ENCODE data around the gene DLX6. TPM values are rescaled to one million over a fixed set of nuclear protein-coding genes. Genes with fewer than 3 reads are reported as not detected.

Gene DLX6
- total RNA-seq, 4 donors from 2014 or later: not detected

DNA sequence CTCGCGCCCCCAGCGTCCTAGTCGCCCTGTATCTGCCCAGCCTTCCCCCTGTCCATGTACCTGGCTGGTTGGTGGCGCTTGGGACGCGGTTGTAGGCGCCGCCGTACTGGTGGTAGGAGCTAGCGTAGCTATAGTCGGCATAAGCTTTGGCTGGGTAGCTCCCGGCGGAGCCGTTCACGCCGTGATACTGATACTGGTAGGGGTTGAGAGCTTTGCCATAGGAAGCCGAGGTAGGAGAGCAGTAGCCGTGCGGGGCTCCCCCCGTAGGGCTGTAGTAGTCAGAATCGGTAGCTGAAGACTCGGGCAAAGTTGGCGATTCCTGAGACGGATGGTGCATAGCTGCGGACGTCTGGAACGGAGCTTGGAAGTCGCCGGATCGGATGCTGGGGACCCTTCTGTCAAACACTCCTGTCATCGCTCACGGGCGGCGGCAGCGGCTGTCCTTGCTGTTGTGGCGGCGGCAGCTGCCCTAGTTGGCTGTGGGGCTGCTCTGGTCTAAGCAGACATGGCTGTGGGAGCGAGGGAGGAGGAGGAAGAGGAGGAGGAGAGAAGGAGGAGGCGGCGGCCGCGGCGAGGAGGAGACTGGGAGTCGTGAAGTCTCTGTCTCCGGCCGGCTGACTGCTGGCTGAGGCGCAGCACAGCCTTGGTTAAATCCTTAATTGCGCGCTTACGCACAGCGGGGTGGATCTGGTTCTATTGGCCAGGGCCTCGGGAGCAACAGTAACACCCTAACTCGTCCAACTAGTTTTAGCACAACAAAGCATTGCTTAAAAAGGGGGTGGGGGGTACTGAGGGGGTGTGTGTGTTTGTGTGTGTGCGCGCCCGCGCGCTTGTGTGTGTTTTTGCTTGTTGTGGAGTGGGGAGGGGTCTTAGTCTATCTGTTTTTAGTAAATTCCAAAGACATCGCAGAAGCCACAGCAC lies 19.1 kb downstream of the DLX6 start, which contains the start of gene DLX5:
DLX5 (minus strand) TSS at position 623 of the 921 bp plus-strand sequence; CDS start at position 415, 208 bp downstream.
- DNase-seq: no peak
- ATAC-seq: peak; percentile 21 to 28
- TF ChIP-seq, protein P1, sequence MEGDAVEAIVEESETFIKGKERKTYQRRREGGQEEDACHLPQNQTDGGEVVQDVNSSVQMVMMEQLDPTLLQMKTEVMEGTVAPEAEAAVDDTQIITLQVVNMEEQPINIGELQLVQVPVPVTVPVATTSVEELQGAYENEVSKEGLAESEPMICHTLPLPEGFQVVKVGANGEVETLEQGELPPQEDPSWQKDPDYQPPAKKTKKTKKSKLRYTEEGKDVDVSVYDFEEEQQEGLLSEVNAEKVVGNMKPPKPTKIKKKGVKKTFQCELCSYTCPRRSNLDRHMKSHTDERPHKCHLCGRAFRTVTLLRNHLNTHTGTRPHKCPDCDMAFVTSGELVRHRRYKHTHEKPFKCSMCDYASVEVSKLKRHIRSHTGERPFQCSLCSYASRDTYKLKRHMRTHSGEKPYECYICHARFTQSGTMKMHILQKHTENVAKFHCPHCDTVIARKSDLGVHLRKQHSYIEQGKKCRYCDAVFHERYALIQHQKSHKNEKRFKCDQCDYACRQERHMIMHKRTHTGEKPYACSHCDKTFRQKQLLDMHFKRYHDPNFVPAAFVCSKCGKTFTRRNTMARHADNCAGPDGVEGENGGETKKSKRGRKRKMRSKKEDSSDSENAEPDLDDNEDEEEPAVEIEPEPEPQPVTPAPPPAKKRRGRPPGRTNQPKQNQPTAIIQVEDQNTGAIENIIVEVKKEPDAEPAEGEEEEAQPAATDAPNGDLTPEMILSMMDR (IDR thresholded peaks at IDR 0.05 in 4 of 5, conservative IDR thresholded peaks at IDR 0.05 in 1 of 5): no peak
- TF ChIP-seq POLR2A (IDR thresholded peaks at IDR 0.05): no peak
- intact Hi-C loops (cut with DNase I; ENCODE audit: low total_unique reads): no loop called here
- in situ Hi-C loops (cut with MboI; ENCODE audit: low sequenced_read_pairs in 4 of 4): loop anchor here (5.0 to 25.0 kb wide), 6 partner anchors 947 to 1262 kb away; partner anchors contain the start of gene DYNC1I1 (in 1 of the 4)
- Histone ChIP-seq H3K4me3 (peak within 1 kb of the TSS; percentile 9 to 45 (median 42)), H3K4me1 (peaks cover 23 to 25% of the 10 kb centered on the region in 2 donors), H3K9me3 (no peaks in the 10 kb centered on the region), H3K36me3 (no peaks in the 10 kb centered on the region), H3K27ac (peak within 1 kb of the TSS in 1 of 4 donors; percentile 31), H3K27me3 (peaks cover 78 to 86% (median 80%) of the 10 kb centered on the region in 3 donors)

DNA sequence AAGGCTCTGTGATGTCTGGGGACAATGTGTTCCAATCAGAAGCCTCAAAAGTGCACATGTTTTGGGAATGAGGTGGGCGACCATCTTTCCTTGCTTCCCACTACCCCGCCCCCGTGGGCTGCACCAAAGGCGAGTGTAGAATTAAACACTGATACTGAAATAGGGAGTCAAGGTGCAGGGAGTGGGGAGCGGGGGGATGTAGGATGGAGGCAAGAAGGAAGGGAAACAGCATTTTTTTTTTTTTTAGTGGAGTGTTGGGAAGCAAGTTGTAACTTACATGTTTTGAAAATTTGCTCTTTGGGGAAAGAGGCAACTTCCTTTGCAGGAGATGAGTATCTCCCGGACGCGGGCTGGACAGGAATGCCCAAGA lies 19.8 kb downstream of the DLX6 start:
- in situ Hi-C loops (cut with MboI; ENCODE audit: low sequenced_read_pairs in 4 of 4) (loop anchor here (5.0 to 25.0 kb wide), 6 partner anchors 948 to 1263 kb away; partner anchors contain the start of gene DYNC1I1 (in 1 of the 4)), intact Hi-C loops (cut with DNase I; ENCODE audit: low total_unique reads) (no loop called here)
- H3K27ac ChIP-seq: no peak overlapping the region
- H3K36me3 ChIP-seq: no peaks in the 10 kb centered on the region
- H3K9me3 ChIP-seq: no peaks in the 10 kb centered on the region
- ATAC-seq (no peak), DNase-seq (no peak)
- no peak overlapping the region for H3K4me3 ChIP-seq
- TF ChIP-seq, protein P1 (IDR thresholded peaks at IDR 0.05 in 4 of 5, conservative IDR thresholded peaks at IDR 0.05 in 1 of 5): no peak
- TF ChIP-seq POLR2A (IDR thresholded peaks at IDR 0.05): no peak
- H3K27me3 ChIP-seq: peaks cover 72 to 80% (median 73%) of the 10 kb centered on the region in 3 donors
- peaks cover 23 to 25% of the 10 kb centered on the region in 2 donors for H3K4me1 ChIP-seq

DNA sequence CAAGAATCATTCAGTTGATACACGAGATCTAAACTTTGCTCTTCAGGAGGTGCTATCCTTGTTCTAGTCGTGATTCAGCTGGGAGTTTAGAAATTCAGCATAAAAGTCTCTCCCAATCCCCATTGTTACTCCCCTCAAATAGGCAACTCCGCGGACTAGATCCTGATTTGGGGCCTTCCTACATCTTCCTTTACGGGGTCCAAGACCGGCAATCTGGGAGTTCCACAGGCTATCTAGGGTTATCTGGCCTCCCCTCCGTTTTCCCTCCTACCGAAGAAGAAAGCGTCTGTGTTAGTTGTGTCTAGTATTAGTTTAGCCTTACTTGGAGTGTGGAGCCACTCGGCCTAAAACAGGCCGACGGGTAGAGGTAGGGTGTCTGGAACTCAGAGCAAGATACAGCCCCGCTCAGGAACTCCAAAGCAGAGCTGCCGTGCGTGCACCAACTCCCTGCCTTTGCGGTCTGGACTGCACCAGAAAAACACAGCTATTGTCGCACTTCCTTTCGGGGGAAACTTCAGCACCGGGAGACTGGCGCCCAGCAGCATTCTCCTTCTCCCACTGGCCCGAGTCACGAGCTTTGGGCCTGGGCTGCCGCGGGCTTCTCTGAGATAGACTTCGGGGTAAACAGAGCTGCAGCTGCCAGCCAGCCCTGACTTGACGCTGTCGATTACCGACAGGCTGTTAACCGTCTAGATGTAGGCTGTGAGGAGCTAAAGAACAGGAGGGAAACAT lies 20.8 kb downstream of the DLX6 start:
- H3K9me3 ChIP-seq: no peaks in the 10 kb centered on the region
- in situ Hi-C loops (cut with MboI; ENCODE audit: low sequenced_read_pairs in 4 of 4) (loop anchor here (5.0 to 25.0 kb wide), 6 partner anchors 949 to 1264 kb away; partner anchors contain the start of gene DYNC1I1 (in 1 of the 4)), intact Hi-C loops (cut with DNase I; ENCODE audit: low total_unique reads) (loop anchor here (2.0 kb wide), 1 partner anchor 951 kb away; no protein-coding TSS in a partner anchor)
- TF ChIP-seq POLR2A (IDR thresholded peaks at IDR 0.05): no peak
- TF ChIP-seq, protein P1 (IDR thresholded peaks at IDR 0.05 in 4 of 5, conservative IDR thresholded peaks at IDR 0.05 in 1 of 5): no peak
- no peak overlapping the region for H3K27ac ChIP-seq
- H3K4me3 ChIP-seq: peak overlapping the region in 2 of 4 donors; percentile 21 to 56
- no peaks in the 10 kb centered on the region for H3K36me3 ChIP-seq
- peaks cover 20 to 23% of the 10 kb centered on the region in 2 donors for H3K4me1 ChIP-seq
- ATAC-seq: no peak
- no peak for DNase-seq
- H3K27me3 ChIP-seq: peaks cover 62 to 70% (median 63%) of the 10 kb centered on the region in 3 donors

DNA sequence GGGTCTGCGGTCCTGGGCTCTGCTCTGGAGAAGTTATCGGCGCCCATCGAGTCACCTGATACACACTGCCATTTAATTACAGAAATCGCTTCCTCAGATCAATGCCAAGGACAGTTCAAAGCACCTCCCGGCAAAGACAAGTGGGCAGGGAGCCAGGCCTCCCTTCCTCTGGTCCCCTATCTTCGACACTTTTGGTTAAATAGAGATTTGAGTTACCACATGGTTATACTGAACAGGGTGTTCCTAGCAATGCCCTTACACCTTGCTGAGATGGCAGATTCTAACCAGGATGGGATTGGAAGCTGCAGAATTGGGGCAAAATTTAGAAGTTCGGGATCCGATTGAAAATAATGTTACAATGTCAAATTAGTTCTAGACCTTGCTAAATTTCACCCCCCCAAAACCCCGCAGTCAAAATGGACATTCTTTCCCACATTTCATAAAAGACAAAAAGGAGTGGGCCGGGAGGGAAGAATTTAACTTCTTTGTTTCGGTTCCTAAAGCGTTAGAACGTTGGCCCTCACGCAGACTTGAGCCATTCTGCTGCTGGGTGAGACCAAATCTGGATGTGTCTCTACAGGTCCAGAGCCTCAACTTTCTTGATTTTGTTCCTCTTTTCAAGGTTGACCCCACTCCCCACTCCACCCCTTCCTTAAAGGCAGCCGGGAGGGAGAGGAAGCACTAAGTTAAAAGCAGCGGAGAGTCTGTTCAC lies 21.5 kb downstream of the DLX6 start:
- H3K4me1 ChIP-seq: peaks cover 16 to 23% of the 10 kb centered on the region in 2 donors
- no peaks in the 10 kb centered on the region for H3K9me3 ChIP-seq
- peaks cover 54 to 67% (median 56%) of the 10 kb centered on the region in 3 donors for H3K27me3 ChIP-seq
- no peaks in the 10 kb centered on the region for H3K36me3 ChIP-seq
- TF ChIP-seq, protein P1 (IDR thresholded peaks at IDR 0.05 in 4 of 5, conservative IDR thresholded peaks at IDR 0.05 in 1 of 5): no peak
- TF ChIP-seq POLR2A (IDR thresholded peaks at IDR 0.05): no peak
- intact Hi-C loops (cut with DNase I; ENCODE audit: low total_unique reads): loop anchor here (1.0 to 2.0 kb wide), 2 partner anchors 952 to 1111 kb away; no protein-coding TSS in a partner anchor
- ATAC-seq (no peak), DNase-seq (no peak)
- no peak overlapping the region for H3K27ac ChIP-seq
- in situ Hi-C loops (cut with MboI; ENCODE audit: low sequenced_read_pairs in 4 of 4): loop anchor here (5.0 to 25.0 kb wide), 6 partner anchors 950 to 1265 kb away; partner anchors contain the start of gene DYNC1I1 (in 1 of the 4)
- H3K4me3 ChIP-seq: peak overlapping the region; percentile 24 to 56 (median 46)
